Stimulated activated CD4-positive, alpha-beta T cell treated with anti-CD3 and anti-CD28 coated beads, TNF-alpha, amount 100 ng/mL, for 4 hours (primary cell): Measurements from ENCODE around the gene KCNJ8.
"Not testable (repeated sequence)": the region's sequence is repeated elsewhere in the genome, so short reads cannot be mapped to it uniquely, and the experiment has no call there.

Experiments
- DNase-seq, 3 experiments: peaks; one replicate each; pipeline ENCODE4 v3.0.0-alpha.2; 2020; ENCODE audit warnings: low read depth in 3 of 3

KCNJ8 gene

DNA sequence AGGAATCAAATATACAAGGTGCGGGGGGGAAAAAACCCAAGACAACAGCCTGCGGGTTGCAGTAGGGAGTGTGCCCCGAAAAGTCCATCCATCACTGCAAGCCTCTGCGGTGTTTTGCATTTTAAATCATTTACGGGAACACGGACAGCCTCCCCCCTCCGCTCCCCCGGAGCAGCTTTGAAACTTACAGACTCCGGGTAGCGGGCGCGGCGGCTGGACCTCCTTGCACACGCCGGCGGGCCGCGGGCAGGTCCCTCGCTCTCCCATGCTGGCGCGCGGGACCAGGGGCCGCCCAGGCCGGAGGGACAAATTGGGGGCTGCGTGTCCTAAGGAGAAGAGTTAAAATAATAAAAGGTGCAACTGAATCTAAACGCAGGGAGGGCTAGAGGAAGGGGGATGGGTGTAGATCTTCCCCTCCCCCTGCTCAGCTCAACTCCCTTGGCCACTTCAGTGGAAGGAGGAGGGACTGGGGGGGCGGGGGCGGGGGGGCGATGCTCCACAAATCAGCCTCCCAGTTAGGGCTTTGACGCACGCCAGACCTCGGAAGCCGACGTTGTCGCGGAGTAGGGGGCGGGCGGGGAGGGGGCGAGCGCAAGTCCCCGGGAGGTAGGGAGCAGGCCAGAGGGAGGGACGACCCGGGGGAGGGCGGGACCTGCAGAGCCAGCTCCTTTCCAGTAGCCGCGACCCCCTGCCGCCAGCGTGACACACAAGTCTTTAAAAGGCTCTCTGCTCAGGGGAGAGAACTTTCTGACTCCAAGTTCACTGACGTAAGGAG, at the start of gene KCNJ8:
Gene KCNJ8 (minus strand): TSS at position 349 of the 775 bp plus-strand sequence. CDS start 1,090 bp downstream, outside the sequence.
- no peak for DNase-seq

DNA sequence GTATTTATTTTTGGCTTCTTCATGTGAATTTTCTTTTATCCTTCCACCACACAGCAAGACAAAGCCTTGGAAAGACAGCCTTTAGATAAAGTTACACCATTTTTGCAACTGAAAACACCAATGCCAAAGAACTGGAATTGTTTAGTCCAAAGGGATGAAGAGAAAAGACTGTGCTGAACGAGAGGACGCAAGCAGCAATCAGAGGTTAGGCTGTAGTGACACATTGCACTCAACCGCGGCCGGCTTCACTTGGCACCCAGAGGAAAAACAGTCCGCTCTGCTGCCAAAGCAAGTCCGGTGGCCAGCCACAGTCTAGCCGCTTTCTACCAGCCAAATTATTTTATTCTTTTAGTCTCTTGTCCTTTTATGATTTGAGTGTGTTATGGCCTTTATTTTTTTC, 49.1 kb upstream of the KCNJ8 start:
- no peak for DNase-seq

DNA sequence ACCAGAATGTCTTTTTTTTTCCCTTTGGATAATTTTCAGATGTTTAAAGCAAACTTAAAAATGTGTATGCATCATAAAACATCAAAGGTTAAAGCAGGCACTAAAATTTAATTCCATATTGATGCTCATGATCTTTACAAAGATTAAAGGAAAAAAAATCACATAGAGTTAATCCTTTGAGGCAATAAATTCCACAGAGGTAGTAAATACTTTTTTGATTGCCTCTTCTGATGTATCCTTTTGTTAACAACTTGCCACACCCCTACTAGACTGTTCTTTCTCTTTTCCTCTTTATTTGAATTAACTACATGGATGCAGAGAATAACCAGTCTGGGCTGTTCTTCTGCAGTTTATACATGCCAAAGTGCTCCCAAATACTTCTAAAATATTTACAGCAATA, 45.2 kb upstream of the KCNJ8 start:
- DNase-seq, result no peak

DNA sequence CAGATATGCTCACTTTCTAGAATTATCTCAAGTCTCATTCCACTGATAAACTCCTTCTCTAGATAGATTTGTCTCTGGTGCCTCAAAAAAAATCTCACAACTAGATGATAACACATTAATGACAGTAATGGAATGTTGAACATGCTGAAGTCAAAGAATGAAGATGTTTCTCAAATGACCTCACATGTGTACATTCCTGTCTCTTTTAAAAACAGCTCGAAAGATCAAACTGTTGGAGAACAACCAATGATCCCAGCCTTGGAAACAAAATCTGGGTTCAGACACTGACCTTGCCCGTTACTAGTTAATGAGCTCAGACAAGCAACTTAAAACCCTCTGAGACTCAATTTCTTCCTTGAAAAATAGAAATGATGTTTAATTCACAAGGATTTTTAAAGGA, 44.7 kb upstream of the KCNJ8 start:
- DNase-seq, result no peak

DNA sequence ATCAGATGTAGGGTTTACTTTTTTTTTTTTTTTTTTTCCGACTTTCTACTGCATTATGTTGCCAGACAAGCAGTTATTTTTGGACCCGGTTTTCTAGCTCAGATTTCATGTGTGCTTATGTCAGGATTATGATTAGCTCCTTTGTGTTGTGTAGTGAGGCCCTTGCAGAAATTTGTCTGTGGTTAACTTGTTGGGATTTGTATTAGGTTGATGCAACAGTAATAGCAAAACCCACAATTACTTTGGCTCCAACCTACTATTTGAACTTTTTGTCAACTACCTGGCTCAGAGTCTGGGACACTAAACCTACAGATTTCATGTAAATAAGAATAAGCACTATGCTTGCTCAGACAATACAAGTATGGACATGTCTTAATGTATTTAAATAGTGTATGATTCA, 44.1 kb upstream of the KCNJ8 start:
- DNase-seq, result no peak

DNA sequence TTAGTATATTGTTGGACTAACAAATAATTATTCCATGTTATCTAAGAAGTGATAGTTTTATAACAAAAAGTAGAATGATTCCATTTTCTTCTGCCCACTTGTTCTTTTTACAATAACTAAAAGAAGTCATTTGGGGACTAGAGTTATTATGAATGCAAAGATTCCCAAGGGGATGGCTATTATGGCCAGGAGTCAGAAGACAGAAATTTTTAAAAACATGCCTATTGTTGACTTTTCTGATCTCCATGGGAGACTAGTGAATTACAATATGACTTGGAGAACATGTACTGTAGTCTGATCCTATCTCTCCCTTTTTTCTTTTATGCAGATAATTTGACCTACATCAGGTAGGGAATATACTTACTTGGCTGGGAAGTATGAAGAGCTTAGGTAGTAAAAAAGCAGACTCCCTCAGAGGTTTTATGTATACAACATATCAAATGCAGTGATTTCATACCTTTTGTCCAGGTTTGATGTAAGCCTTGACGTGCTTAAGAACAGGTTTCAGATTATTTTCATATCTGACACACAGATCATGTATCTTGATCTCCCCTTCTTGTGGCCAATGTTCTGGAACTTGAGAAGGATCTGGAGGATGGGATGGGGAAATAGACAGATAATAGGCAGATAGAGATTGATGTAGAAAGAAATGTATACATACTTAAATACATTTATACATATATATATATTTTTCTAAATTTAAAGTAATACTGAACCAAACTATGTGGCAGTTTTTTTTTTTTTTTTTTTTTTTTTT, 41.0 kb upstream of the KCNJ8 start:
- no peak for DNase-seq

DNA sequence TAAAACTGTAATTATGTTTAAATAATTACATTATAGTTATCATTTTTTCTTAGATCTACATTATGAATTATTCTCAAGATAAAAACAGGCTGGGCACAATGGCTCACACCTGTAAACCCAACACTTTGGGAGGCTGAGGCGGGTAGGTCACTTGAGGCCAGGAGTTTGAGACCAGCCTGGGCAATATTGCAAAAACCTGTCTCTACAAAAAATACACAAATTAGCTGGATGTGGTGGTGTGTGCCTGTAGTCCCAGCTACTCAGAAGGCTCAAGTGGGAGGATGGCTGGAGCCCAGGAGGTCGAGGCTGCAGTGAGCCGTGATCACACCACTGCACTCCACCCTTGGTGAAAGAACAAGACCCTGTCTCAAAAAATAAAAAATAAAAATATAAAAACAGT, 40.3 kb upstream of the KCNJ8 start:
- DNase-seq, result no peak

DNA sequence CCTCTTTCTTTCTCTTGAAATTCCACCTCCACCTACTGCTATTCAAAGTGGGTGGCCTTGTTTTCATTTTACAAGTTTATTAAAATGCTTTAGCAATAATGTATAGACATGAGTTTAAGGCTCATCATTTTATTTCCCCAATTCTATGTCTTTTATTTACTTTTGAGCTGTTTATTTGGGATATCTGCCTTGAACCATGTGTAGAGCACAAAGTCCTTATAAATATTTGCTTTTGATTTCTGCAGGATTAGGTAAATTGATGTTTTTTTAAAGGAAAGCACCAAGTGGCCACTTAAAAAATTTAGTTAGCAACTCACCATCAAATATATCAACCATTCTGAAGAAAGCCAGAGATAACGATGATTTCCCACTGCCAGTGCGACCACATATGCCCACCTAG, 39.8 kb upstream of the KCNJ8 start:
- no peak for DNase-seq

DNA sequence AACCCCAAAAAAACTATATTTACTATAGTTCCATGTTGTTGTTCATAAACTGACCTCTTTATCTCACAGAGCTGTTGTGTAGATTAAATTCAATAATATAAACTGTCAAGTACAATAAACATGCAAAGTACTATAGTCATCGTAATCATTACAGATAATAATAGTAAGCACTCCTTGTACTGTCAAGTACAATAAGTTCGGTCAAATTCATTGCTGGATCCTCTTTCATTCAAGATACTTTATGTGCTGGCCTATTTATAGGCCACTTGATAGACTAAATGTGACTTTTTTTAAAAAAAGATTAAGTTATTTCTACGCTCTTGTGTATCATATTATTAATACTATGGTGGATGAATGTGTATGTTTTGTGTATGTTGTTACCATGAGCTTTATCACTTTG, 39.2 kb upstream of the KCNJ8 start:
- no peak for DNase-seq

DNA sequence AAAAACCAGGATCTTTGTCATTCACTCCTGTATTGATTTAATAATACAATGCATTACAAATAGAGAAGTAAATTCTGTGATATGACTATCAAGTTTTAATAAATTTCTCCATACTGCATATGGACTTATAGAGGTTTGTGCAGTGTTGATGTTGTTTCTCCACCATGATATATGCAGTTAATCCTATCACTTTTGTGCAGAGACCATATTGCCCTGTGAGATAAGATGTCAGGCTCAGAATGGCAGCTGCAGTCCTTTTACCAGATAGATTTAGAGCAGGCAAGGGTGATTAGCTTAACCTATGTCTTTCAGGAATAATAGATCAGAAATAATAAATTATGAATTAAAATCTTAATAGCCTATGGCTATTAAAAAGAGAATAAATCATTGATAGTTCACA, 38.6 kb upstream of the KCNJ8 start:
- DNase-seq, result no peak

DNA sequence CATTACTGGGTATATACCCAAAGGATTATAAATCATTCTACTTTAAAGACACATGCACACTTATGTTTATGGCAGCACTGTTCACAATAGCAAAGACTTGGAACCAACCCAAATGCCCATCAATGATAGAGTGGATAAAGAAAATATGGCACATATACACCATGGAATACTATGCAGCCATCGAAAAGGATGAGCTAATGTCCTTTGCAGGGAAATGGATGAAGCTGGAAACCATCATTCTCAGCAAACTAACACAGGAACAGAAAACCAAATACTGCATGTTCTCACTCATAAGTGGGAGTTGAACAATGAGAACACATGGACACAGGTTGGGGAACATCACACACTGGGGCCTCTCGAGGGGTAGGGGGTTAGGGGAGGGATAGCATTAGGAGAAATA, 37.8 kb upstream of the KCNJ8 start:
- not testable (repeated sequence) for DNase-seq

DNA sequence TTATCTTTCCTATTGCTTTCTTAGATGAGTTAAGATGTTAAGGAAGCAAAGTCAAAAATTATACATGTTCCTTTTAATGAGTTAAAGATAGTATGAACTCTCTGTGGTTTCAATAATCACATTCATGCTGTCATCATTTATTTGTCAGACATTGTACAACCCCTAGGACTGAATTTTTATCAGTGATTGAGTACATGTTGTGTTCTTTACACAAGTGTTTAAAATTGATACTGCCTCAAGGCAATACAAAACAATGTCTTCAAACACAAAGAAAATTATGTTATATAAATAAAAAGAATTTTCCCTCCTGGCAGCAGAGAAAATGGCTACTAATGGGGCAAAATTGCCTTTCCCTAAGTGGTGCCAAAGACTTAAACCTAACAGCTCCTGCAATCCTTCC, 34.6 kb upstream of the KCNJ8 start:
- no peak for DNase-seq

DNA sequence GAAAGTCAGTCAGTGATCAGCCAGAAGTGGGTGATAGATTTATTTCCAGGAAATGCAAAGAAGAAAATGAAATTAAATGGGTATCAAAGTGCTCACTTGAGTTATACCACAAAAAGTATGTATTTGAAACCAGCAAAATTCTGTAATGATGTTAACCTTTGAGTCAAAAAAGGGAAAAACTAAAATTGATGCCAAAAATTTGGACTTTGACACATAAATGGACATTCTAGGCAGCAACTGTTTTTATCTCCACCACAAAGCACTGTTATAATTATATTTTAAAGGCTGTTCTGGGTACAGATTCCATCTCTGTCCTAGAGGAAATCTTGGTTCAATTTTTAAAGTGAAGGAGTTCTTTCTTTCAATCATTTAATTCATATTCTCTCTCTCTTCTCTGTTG, 31.7 kb upstream of the KCNJ8 start:
- DNase-seq, result no peak

DNA sequence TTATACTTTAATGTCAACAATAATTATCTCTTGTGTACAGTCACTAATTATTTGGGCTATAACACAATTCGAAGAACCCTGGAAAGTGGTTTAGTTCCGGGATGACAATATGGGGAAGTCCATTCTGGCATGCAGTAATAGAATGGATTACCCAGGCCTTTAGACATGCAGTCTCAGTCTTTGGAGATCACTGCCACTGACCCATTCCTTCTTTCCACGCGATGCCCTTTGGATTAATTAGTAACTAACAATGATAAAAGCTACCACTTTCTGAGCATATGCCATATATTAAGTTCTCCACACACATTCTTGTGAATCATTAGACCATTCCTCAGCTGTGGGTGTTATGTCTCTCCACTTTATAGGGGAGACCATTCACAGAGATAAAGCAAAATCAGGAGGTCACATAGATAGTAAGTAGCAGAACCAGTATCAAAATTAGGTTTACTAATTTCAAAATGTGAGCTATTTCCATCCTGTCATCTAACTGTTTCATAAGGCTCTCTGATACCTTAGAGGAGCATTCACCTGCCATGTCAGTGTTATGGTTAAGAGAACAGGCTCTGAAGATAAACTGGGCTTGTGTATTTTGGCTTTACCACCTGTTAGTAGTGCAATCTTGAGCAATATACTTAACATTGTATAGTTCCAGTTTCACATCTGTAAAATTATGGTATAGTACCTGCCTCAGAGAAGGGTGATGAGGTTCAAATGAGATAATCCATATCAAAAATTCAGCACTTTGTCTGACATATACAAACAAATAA, 27.2 kb upstream of the KCNJ8 start:
- no peak for DNase-seq

DNA sequence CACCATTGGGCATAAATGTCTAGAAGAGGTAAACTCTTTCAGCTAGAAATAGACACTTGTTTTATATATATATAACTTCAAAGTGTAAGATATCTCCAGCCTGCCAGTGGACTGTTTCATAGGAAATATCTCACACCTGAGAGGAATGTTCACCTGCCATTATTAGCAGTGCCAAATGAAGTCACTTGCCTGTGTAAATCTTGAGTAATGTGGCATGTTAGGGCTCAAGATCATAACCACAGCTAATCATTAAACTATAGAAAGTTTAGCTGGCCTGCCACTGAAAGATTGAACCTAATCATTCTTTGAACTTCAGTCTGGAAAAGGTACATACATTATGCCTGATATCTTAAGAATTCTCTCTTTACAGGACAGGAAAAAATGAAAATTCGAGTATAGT, 25.5 kb upstream of the KCNJ8 start:
- no peak for DNase-seq

DNA sequence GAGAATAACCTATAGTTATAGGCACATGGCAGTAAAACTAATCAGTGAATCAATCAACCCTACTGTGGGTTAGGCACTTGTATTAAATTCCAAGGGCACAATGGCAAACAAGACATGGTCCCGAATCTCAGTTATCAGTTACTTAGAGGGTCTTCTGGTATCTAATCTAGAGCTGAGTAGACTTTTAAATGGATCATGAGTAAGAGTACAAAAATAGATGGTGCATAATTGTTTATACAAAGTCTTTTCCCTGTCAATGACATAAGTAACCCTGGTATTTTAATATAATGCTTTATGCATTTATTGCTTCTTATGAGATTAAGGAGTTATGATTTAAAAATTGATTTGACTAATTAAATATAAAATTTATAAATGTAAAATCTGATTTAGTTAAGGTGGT, 23.0 kb upstream of the KCNJ8 start:
- no peak for DNase-seq

DNA sequence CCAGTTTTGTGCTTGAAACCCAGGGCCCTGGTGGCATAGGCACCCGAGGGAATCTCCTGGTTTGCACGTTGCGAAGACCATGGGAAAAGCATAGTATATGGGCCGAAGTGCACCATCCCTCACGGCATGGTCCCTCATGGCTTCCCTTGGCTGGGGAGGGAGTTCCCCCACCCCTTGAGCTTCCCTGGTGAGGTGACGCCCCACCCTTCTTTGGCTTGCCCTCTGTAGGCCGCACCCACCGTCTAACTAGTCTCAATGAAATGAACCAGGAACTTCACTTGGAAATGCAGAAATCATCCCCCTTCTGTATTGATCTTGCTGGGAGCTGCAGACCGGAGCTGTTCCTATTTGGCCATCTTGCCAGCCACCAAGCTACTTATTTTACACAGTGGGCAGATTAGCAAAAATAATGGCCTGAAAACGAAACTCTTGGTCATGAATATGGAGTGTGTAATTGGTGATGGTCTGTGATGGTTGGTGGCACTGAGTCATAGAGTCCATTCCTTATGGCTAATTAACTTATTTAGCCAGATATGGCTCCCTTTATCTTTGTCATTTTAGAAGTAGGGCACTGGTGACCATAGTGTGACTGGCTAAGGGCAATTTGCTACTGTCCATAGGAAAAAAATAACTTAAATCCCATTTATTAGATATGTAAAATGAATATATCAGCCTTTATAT, 21.3 kb upstream of the KCNJ8 start:
- no peak for DNase-seq

DNA sequence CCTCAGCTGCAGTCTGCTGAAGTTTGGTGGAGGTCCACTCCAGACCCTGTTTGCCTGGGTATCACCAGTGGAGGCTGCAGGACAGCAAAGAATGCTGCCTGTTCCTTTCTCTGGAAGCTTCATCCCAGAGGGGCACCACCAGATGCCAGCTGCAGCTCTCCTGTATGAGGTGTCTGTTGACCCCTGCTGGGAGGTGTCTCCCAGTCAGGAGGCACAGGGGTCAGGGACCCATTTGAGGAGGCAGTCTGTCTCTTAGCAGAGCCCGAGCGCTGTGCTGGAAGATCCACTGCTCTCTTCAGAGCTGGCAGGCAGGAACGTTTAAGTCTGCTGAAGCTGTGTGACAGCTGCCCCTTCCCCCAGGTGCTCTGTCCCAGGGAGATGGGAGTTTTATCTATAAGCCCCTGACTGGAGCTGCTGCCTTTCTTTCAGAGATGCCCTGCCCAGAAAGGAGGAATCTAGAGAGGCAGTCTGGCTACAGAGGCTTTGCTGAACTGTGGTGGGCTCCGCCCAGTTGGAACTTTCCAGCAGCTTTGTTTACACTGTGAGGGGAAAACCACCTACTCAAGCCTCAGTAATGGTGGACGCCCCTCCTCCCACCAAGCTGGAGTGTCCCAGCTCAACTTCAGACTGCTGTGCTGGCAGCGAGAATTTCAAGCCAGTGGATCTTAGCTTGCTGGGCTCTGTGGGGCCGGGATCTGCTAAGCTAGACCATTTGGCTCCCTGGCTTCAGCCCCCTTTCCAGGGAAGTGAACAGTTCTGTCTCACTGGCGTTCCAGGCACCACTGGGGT, 20.5 kb upstream of the KCNJ8 start:
- DNase-seq, result not testable (repeated sequence)

DNA sequence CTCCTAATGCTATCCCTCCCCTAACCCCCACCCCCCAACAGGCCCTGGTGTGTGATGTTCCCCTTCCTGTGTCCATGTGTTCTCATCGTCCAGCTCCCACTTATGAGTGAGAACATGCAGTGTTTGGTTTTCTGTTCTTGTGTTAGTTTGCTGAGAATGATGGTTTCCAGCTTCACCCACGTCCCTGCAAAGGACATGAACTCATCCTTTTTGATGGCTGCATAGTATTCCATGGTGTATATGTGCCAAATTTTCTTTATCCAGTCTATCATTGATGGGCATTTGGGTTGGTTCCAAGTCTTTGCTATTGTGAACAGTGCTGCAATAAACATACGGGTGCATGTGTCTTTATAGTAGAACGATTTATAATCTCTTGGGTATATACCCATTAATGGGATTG, 15.2 kb upstream of the KCNJ8 start:
- DNase-seq, result not testable (repeated sequence)

DNA sequence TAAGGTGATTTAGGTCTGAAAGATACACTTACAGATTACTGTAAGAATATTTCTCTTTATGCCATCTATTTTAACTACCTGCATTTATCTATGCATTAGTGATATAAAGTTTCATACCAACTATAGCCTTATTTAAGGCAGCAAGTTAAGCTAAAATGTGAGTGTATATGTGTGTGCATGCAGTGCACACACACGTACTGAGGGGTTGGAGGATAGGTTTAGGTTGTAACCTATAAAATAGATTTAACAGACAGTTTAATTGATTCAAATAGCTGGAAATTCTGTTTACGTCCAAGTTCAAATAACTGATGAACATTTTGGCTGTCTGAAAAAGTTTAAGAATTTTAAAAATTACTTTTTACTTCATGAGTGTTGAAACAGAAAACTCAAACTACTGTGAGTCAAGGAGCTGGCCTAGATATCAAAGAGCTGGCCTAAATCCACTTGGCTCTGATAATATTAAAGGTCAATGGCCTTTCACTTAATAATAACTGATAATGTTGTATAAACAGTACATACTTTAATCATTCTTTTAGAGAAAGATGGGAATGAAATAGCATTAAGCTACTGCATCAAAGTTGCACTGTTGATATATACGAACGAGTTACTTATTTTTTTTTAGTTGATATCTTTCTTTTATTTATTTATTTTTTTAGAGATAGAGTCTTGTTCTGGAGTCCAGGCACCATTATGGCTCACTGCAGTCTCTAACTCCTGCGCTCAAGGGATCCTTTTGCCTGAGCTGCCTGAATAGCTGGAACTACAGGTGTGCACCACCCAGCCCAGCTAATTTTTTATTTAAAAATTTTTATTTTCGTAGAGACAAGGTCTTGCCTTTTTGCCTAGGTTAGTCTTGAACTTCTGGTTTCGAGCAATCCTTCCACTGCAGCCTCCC, 13.8 kb upstream of the KCNJ8 start:
- DNase-seq, result no peak
